ENCODE results near the gene LAS1L.
"Not testable (repeated sequence)": the region's sequence is repeated elsewhere in the genome, so short reads cannot be mapped to it uniquely, and the experiment has no call there.

Gene LAS1L

DNA sequence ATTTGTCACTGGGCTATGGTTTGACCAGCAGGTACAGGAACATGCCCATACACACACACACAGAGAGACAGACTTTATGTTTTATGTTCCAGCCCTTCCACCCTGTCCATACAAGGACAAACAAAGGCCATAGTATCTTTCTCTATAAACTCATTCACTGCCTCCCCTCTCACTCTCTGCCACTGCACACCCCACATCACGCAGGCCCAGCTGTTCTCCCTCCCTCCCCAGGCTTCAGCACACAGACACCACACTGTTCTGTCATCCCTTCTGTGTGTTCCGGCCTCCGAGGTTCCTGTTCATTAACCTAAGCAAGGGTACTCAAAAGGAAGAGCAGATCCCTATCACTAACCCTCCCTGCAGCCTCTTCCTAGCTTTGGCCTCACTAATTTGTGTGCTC is 17.8 kb downstream of the LAS1L start:
- DNase-seq, result no peak

DNA sequence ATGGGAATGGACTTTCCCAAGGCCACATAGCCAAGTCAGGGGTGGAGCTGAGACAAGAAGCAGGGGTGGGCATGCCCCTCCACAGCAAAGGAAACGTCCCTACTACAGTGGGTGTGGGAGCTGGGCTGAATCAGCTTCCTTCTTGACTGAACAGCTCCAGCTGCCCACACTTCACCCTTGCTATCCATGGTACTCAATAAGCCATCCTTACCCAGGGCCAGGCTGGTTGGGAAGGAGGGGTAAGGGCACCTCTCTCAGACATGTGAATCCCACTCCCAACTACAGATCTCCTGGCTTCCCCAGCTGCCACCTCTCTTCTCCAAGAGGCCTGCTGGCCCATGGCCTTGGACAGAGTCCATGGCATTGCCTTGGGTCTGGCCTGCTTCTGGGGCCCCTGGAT is 21.0 kb downstream of the LAS1L start:
- no peak for DNase-seq

DNA sequence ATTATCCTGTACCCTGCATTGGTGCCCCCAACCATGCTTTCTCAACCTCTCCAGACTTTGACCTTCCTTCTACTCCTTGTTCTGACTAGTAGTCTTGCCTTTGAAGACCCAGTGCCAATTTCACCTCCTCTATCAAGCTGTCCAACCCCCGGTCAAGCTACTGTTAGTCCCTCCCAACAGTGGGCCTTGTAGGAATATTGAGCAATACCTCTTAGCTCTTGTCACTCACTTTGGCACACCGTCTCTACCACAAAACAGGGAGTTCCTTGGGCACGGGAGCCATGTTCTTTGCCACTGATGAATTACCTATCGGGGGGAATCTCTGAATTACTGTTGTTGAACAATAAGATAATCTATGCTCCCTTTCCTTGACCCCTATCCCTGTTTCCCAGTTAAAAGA is 25.2 kb downstream of the LAS1L start:
- no peak for DNase-seq

DNA sequence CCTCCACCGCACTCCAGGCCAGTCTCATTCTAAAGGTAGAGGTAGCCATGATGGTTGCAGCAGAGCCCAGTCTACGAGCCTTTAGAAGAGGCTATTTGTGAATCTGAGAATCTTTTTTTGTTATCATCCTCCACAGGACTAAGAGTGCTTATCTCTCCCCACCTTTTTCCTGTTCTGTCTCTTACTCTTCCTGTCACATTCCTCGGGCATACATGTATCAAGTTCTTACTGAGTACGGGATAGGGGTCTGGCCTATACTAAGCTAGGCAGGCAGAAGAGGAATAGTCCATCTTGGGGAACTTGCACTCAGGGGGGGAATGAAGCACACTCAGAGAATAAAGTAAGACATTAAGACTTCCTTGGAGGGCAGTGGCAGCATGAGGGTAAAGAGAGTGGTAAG is 25.7 kb downstream of the LAS1L start:
- no peak for DNase-seq

DNA sequence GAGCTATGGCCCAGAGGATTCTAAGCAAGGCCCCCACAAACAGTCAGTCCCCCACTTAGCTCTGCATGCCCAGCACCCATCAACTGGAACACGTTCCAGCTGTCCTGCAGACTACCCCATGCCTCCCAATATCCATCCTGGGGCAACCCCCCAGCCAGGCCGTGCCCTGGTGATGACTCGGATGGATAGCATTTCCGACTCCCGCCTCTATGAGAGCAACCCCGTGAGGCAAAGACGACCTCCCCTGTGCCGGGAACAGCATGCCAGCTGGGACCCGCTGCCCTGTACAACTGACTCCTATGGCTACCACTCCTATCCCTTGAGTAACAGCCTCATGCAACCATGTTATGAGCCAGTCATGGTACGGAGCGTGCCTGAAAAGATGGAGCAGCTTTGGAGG is 32.0 kb downstream of the LAS1L start:
- DNase-seq, result no peak

- DNase-seq, result no peak
These were observed 41.2 kb downstream of the LAS1L start for GRCh38 chrX:65493431-65493830.

- DNase-seq, result no peak
These were observed 43.0 kb downstream of the LAS1L start for GRCh38 chrX:65491620-65492019.

DNA sequence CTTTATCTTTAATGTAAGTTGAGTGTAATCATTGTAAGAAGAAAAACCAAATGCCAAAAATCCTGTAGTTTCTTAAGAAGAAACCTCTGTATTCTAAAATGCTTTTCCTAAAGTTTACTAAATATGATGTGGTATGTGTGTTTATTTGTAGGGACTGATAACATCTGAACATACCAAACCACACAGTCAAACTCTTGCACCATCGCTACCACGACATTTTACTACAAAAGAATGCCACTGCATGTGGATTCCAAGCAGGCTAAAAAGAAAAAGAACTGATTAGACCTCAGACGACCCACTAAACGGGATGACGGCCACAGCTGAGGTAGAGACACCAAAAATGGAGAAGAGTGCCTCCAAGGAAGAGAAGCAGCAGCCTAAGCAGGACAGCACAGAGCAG is 46.1 kb downstream of the LAS1L start:
- DNase-seq, result no peak

GRCh38 chrX:65480960-65481359 is 53.6 kb downstream of the LAS1L start:
- DNase-seq, result no peak

- DNase-seq, result not testable (repeated sequence)
These were observed 55.5 kb downstream of the LAS1L start for GRCh38 chrX:65479102-65479501.

- no peak for DNase-seq
These were observed 58.0 kb downstream of the LAS1L start for GRCh38 chrX:65476564-65476963.

GRCh38 chrX:65463550-65463949 is 71.0 kb downstream of the LAS1L start:
- DNase-seq, result no peak
